T-helper 1 cell treated with Interleukin-12 subunit alpha and Interleukin-12 subunit beta and Interleukin-4 antibody, amounts not matched to agents 30 μg/mL and 1 μg/mL, for 36 hours (primary cell): Measurements from ENCODE around the gene G3BP2.
"Not testable (repeated sequence)": the region's sequence is repeated elsewhere in the genome, so short reads cannot be mapped to it uniquely, and the experiment has no call there.

Source experiments
- H3K27ac Mint-ChIP-seq: one replicate; pipeline ENCODE4 v1.8.0; 2021; ENCODE audit warnings: mild to moderate bottlenecking, mixed read lengths
- H3K27me3 Mint-ChIP-seq: one replicate; pipeline ENCODE4 v1.8.0; 2021; ENCODE audit warnings: low read depth, mixed read lengths
- H3K36me3 Mint-ChIP-seq: one replicate; pipeline ENCODE4 v1.8.0; 2021; ENCODE audit warnings: low read depth, mixed read lengths
- H3K4me1 Mint-ChIP-seq: one replicate; pipeline ENCODE4 v1.8.0; 2021; ENCODE audit warnings: low read depth, mixed read lengths
- H3K4me3 Mint-ChIP-seq: one replicate; pipeline ENCODE4 v1.8.0; 2021; ENCODE audit warnings: mild to moderate bottlenecking, moderate library complexity, mixed read lengths
- H3K9me3 Mint-ChIP-seq: one replicate; pipeline ENCODE4 v1.8.0; 2021; ENCODE audit warnings: mixed read lengths

G3BP2 gene

DNA sequence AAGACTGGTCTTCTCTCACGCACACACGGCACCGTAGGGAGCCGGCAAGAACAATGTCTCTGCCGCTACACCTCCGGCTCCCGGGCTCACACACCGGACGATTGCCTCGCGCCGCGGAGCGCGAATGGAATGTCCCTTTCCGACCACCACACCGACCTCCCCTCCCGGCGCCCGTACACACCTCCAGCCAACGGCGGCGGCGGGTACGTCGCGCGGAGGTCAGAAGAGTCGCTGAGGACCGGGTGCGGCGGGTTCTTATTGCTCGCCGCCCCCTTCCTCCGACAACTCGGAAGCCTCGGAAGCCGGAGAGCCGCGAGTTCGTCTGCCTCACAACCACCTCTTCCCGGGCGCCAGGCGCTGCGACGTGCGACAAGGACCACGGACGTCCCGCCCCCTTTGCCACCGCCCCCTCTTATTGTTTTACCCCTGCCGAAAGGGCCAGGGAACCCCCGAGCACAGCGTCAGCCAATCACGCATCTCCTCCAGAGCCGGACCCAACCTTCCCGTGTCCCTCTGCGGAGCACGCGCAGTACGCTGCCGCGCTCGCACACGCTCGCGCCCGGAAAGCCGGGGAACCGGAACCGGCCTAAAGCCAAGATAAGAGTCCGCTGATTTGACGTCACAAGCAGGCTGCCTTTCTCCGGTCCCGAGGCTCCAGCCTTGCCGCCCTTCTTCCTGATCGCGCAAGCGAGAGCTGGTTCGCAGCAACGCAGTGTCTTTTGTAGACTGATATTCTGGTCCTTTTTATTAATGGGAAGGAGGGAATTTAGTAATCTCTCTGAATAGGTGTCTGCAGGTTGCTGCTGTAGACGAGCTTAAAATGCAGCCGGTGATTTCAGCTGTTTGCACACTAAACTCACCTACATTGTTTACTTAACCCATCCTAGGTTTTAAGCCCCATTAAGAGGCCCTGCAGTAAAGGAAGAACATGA, at the start of gene G3BP2:
Gene G3BP2, minus strand, starts transcription at position 385 of the 932 bp plus-strand sequence. CDS start 11,386 bp downstream, outside the sequence.
- Mint-ChIP-seq H3K27me3 (no peaks in the 10 kb centered on the region), H3K4me3 (peak within 1 kb of the TSS; percentile 97), H3K27ac (peak within 1 kb of the TSS; percentile 98), H3K9me3 (no peaks in the 10 kb centered on the region), H3K36me3 (peaks cover 7% of the 10 kb centered on the region), H3K4me1 (peaks cover 33% of the 10 kb centered on the region)

- Mint-ChIP-seq H3K27me3 (no peaks in the 10 kb centered on the region), H3K36me3 (peaks cover 6% of the 10 kb centered on the region), H3K4me3 (no peak overlapping the region), H3K4me1 (peaks cover 35% of the 10 kb centered on the region), H3K9me3 (no peaks in the 10 kb centered on the region), H3K27ac (no peak overlapping the region)
These were observed 49.2 kb upstream of the G3BP2 start for GRCh38 chr4:75722417-75722816.

GRCh38 chr4:75718529-75718928, 45.3 kb upstream of the G3BP2 start:
- no peaks in the 10 kb centered on the region for H3K27me3 Mint-ChIP-seq
- no peaks in the 10 kb centered on the region for H3K9me3 Mint-ChIP-seq
- no peak overlapping the region for H3K4me3 Mint-ChIP-seq
- H3K27ac Mint-ChIP-seq: no peak overlapping the region
- peaks cover 15% of the 10 kb centered on the region for H3K4me1 Mint-ChIP-seq
- H3K36me3 Mint-ChIP-seq: no peaks in the 10 kb centered on the region

- peaks cover 8% of the 10 kb centered on the region for H3K4me1 Mint-ChIP-seq
- H3K36me3 Mint-ChIP-seq: no peaks in the 10 kb centered on the region
- H3K27me3 Mint-ChIP-seq: no peaks in the 10 kb centered on the region
- no peaks in the 10 kb centered on the region for H3K9me3 Mint-ChIP-seq
- no peak overlapping the region for H3K4me3 Mint-ChIP-seq
- no peak overlapping the region for H3K27ac Mint-ChIP-seq
These were observed 44.2 kb upstream of the G3BP2 start for GRCh38 chr4:75717408-75717807.

GRCh38 chr4:75716054-75716453, 42.8 kb upstream of the G3BP2 start:
- not testable (repeated sequence) for H3K4me1 Mint-ChIP-seq, H3K36me3 Mint-ChIP-seq, H3K9me3 Mint-ChIP-seq, H3K27me3 Mint-ChIP-seq, H3K27ac Mint-ChIP-seq, H3K4me3 Mint-ChIP-seq

GRCh38 chr4:75715105-75715799, 42.0 kb upstream of the G3BP2 start:
- no peaks in the 10 kb centered on the region for H3K9me3 Mint-ChIP-seq
- no peak overlapping the region for H3K27ac Mint-ChIP-seq
- H3K27me3 Mint-ChIP-seq: no peaks in the 10 kb centered on the region
- H3K4me3 Mint-ChIP-seq: no peak overlapping the region
- no peaks in the 10 kb centered on the region for H3K36me3 Mint-ChIP-seq
- peaks cover 6% of the 10 kb centered on the region for H3K4me1 Mint-ChIP-seq

DNA sequence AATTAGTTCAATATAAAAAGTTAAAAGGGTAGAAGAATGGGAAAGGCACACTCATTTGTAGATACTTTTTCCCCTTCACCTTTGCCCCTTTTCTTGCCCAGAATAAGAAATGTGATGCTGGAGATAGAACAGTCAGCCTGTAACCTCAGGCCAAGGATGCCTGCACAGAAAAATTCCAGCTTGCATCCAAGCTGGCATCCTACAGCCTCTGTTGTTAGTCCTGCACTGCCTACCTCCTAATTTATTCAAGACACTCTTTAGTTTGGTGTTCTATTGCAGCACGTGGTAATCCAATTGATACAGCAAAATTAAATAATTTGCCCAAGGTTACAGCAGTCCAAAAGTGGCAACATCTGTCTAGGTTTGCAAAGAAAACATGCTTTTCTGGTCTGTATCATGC, 41.5 kb upstream of the G3BP2 start:
- Mint-ChIP-seq H3K4me3 (no peak overlapping the region), H3K27ac (no peak overlapping the region), H3K4me1 (peaks cover 6% of the 10 kb centered on the region), H3K36me3 (no peaks in the 10 kb centered on the region), H3K27me3 (no peaks in the 10 kb centered on the region), H3K9me3 (no peaks in the 10 kb centered on the region)

- Mint-ChIP-seq H3K27me3 (no peaks in the 10 kb centered on the region), H3K9me3 (no peaks in the 10 kb centered on the region), H3K4me1 (peaks cover 6% of the 10 kb centered on the region), H3K4me3 (no peak overlapping the region), H3K36me3 (no peaks in the 10 kb centered on the region), H3K27ac (no peak overlapping the region)
These were observed 40.8 kb upstream of the G3BP2 start for GRCh38 chr4:75714011-75714410.

GRCh38 chr4:75710246-75710645, 37.0 kb upstream of the G3BP2 start:
- no peaks in the 10 kb centered on the region for H3K36me3 Mint-ChIP-seq
- no peak overlapping the region for H3K4me3 Mint-ChIP-seq
- no peaks in the 10 kb centered on the region for H3K9me3 Mint-ChIP-seq
- no peak overlapping the region for H3K27ac Mint-ChIP-seq
- no peaks in the 10 kb centered on the region for H3K27me3 Mint-ChIP-seq
- H3K4me1 Mint-ChIP-seq: peaks cover 5% of the 10 kb centered on the region

DNA sequence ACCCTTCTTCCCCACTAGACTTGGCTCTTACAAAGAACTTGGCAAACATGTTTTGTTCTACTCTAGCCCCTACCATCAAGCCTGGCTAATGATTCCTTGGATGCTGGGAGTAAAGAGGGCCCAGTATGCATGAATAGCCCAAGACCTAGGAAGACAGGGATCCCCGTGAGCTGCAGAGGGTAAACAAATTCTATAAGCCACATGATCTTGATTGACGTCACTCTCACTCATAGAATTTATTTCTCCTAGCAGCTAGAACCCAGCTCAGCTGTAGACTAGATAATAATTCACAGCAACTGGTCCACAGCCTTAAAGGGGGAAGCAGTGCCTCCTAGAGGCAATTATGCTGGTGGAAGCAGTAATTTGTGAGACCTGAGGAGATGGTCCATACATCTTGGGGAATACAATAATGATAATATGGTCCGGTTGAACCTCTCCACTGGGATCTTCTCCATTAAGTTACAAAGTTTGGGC, 35.0 kb upstream of the G3BP2 start:
- Mint-ChIP-seq H3K4me3 (no peak overlapping the region), H3K4me1 (peaks cover 5% of the 10 kb centered on the region), H3K27me3 (no peaks in the 10 kb centered on the region), H3K27ac (peak overlapping the region; percentile 41), H3K36me3 (no peaks in the 10 kb centered on the region), H3K9me3 (no peaks in the 10 kb centered on the region)

DNA sequence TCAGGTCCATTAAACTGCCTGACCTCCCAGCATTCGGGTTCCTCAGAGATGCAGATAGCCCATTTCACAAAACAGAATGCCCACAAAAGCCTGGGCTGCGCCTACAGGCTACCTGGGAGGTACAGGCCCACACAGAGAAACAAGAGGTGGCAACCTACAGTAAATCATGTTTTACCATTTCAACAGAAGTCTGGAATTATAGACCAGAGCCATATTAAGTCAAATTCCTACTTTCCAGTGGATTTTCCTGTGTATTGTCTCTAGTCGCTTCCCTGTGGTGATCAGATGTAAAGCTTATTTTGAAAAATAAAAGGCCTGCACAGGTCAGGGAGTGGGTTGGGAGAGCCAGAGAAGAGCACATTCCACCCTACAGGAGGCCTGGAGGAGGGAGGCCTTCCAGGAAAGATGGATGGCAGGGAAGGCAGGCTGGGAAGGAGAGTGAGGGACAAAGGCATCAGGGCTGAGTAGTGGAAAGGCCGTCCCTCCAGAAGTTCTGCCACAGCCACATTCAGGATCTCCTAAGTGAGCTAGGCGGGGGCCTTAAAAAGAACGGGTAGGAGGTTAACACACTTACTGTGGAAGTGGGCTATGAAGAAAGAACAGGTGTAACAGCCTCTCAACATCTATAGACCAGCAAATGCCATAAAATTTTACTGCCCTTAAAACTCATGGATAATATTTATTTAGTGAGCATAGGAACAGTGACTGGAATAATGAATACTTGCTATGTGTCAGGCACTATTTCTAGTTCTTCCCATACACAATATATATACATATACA, 32.2 kb upstream of the G3BP2 start:
- Mint-ChIP-seq H3K9me3 (no peaks in the 10 kb centered on the region), H3K27me3 (no peaks in the 10 kb centered on the region), H3K27ac (peak overlapping the region; percentile 7), H3K4me3 (no peak overlapping the region), H3K36me3 (no peaks in the 10 kb centered on the region), H3K4me1 (peaks cover 6% of the 10 kb centered on the region)

GRCh38 chr4:75702919-75703411, 29.8 kb upstream of the G3BP2 start:
- Mint-ChIP-seq H3K27me3 (no peaks in the 10 kb centered on the region), H3K4me1 (peaks cover 17% of the 10 kb centered on the region), H3K27ac (no peak overlapping the region), H3K9me3 (no peaks in the 10 kb centered on the region), H3K36me3 (no peaks in the 10 kb centered on the region), H3K4me3 (no peak overlapping the region)

DNA sequence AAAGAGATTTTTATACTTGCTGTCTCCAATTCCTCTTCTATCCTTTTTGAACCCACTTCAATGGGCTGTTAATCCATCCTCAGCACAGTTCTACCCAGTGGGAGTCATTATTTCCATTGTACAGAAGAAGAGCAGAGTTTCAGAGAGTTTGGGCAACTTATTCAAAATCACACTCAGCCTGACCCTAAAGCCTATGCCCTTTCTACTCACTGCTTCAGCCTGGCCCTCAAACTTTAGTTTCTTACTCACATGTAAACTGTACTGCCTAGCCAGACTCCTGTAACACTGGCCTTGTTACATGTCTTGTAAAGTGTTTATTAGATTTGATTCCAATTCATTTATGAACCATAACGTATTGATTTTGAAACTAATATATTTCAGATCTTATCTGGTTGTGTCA, 26.1 kb upstream of the G3BP2 start:
- Mint-ChIP-seq H3K4me3 (peak overlapping the region; percentile 34), H3K36me3 (peaks cover 2% of the 10 kb centered on the region)

DNA sequence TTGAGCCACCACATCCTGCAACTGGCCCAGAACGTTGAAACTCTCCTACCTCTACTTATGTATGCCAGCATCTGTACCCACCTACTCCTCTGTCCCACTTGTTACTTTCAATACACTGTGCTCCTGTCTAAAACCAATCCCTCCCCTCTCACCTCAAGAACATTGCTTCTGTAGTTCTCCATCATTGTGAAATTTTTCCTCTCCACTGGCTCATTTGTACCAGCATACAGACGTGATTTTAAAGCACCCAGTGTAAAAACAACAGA, 25.7 kb upstream of the G3BP2 start:
- Mint-ChIP-seq H3K27ac (peak overlapping the region; percentile 74), H3K4me3 (peak overlapping the region; percentile 34), H3K27me3 (no peaks in the 10 kb centered on the region), H3K9me3 (no peaks in the 10 kb centered on the region), H3K4me1 (peaks cover 17% of the 10 kb centered on the region), H3K36me3 (peaks cover 5% of the 10 kb centered on the region)

More for the DNA sequence above, 26.1 kb upstream of the G3BP2 start:
- Mint-ChIP-seq H3K9me3 (no peaks in the 10 kb centered on the region), H3K27ac (peak overlapping the region; percentile 74), H3K4me1 (peaks cover 17% of the 10 kb centered on the region), H3K27me3 (no peaks in the 10 kb centered on the region)
